Measurements from ENCODE around the gene ELL2.

- TF ChIP-seq TEAD4 (IDR thresholded peaks at IDR 0.05; ENCODE audit: borderline replicate concordance, insufficient read depth): no peak
- TF ChIP-seq RAD21 (IDR thresholded peaks at IDR 0.05; ENCODE audit: low read length): no peak
These were observed 75.2 kb downstream of the ELL2 start for GRCh38 chr5:95886340-95887044.

Measured in SK-N-SH (cell line).